Renal cortical epithelial cell (primary cell): ENCODE data around the gene ZMYND8. TPM values are rescaled to one million over a fixed set of nuclear protein-coding genes. Genes with fewer than 3 reads are reported as not detected.
"Not testable (repeated sequence)": the region's sequence is repeated elsewhere in the genome, so short reads cannot be mapped to it uniquely, and the experiment has no call there.

Experiments
- DNase-seq: peaks from one replicate; pipeline ENCODE4 v3.0.0-alpha.2; 2011; ENCODE audit warnings: low read depth
- total RNA-seq: library from RNA; depleted of rRNA; stranded (reverse); fragments of >200 nt; gene quantifications from 2 replicates; pipeline ENCODE4 v1.2.3, GENCODE V29; 2014

ZMYND8 gene
- total RNA-seq, 1 donor from 2014 or later, result 21.9 TPM

DNA sequence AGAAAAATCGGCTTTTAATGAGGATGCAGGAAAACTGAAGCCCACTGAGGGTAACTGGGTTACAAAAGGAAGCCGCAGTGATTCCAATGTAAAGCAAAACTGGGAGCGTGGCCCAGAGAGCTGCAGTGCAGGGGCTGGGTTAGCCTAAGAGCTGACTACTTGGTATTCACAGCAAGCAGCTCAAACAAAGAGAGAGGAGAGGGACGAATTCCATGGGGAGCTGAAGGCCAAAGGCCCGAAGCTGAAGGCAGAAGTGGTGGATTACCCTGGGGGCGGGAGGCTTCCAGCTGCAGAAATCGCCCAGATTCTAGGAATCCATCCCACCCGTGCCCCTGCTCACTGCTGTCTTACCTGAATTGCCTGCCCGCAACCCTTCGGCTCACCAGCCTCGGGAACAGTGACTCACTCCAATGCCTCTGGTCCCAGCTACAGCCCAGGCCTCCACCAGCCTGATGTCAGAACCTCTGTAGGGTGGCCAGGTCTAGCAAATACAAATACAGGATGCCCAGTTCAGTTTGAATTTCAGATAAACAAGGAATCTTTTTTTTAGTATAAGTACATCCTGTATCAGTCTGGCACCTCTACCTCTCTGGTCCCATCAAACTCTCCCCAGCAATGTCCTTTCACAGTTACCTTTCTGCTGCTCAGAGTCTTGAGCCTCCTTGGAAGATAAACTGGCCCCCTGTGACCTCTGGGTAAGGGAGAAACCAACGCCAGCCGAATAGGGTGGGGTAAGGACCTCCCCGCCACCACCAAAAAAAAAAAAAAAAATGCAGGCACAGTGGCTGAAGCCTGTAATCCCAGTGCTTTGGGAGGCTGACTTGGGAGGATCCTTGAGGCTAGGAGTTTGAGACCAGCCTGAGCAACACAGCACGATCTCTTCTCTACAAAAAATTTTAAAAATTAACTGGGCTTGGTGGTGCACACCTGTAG is 14.6 kb upstream of the ZMYND8 start:
- DNase-seq, result no peak

DNA sequence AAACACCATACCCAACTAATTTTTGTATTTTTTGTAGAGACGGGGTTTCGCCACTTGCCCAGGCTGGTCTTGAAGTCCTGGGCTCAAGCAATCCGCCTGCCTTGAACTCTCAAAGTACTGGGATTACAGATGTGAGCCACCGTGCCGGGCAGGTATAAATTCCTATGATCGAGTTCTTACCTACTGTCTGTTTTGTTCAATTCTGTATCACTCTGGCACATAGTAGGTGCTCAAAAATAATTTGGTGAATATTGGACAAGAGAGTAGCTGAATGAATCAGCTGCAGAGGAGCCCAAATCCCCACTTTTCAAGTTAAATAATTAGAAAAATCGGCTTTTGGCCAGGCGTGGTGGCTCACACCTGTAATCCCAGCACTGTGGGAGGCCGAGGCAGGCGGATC is 13.7 kb upstream of the ZMYND8 start:
- DNase-seq, result no peak

DNA sequence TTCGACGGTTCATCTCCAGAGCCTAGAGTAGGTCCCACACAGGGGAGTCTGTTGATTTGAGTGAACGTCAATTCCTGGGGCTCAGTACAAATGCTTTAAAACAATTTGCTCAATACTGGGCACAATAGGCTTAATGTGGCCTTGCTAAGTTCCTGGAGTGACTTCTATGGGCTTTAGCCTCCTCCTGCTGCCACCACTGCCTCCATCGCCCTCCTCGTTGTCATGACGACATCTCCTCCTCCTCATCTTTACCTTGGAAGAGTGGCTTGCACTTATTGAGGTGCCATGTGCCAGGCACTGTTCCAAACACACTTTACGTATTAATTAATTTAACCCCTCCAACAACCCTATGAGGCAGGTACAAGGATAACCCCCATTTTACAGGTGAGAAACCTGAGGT is 11.8 kb upstream of the ZMYND8 start:
- no peak for DNase-seq

DNA sequence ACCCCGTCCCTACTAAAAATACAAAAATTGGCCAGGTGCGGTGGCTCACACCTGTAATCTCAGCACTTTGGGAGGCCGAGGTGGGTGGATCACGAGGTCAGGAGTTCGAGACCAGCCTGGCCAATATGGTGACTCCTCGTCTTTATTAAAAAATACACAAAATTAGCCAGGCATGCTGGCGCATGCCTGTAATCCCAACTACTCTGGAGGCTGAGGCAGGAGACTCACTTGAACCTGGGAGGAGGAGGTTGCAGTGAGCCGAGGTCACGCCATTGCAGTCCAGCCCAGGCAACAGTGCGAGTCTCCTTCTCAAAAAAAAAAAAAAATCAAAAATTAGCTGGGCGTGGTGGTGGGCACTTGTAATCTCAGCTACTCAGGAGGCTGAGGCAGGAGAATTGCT is 9.8 kb upstream of the ZMYND8 start:
- not testable (repeated sequence) for DNase-seq

DNA sequence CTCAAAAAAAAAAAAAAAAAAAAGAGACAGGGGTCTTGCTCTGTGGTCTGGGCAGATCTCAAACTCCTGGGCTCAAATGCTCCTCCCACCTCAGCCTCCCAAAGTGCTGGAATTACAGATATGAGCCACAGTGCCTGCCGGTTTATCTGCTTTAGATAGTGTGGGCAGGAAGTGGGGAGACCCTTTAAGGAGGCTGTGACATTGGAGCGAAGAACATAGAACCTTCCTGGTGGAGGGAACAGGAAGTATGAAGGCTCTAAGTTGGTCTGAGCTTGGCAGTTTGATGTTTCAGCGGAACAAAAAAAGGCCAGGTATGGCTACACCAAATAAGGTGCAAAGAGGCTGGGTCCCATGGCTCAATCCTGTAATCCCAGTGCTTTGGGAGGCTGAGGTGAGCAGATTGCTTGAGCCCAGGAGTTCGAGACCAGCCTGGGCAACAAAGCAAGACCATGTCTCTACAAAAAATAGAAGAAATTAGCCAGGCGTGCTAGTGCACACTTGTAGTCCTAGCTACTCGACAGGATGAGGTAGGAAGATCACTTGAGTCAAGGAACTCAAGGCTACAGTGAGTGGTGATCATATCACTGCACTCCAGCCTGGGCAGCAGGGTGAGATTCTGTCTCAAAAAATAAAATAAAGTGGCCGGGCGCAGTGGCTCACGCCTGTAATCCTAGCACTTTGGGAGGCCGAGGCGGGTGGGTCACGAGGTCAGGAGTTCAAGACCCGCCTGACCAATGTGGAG is 8.7 kb upstream of the ZMYND8 start:
- no peak for DNase-seq

DNA sequence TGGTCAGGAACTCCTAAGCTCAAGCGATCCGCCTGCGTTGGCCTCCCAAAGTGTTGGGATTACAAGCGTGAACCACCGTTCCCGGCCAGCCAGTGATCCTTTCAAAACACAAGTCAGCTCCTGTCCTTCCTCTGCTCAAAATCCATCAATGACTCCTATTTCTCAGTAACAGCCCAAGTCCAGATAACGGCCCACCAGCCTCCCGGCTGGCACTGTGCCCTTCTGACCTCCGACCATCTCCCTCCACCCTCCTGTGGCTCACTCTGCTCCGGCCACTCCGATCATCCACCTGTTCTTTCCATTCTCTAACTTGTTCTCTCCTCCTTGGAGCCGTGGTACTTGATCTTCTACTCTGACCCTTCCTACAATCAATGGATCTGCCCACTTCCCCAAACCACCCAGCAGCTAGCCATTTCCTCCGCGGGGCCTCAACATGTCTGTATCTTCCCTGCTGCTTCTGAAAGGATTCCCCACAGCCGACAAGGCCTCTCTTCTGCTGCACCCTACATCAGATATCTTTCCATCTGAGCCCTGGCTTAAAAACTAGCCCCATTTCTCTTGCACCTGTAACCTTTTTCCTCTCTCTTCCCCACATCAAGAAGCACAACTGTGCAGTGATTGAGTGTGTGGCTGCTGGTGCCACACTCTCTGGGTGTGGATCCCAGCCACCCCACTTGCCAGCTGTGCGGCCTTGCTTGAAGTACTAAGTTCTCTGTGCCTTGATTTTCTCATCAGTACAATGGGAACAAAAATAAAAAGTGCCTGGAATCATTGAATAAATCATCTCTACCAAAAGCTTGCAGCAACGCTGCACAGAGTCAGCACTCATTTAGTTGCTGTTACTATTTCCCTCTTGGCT is 6.1 kb upstream of the ZMYND8 start:
- DNase-seq, result no peak

DNA sequence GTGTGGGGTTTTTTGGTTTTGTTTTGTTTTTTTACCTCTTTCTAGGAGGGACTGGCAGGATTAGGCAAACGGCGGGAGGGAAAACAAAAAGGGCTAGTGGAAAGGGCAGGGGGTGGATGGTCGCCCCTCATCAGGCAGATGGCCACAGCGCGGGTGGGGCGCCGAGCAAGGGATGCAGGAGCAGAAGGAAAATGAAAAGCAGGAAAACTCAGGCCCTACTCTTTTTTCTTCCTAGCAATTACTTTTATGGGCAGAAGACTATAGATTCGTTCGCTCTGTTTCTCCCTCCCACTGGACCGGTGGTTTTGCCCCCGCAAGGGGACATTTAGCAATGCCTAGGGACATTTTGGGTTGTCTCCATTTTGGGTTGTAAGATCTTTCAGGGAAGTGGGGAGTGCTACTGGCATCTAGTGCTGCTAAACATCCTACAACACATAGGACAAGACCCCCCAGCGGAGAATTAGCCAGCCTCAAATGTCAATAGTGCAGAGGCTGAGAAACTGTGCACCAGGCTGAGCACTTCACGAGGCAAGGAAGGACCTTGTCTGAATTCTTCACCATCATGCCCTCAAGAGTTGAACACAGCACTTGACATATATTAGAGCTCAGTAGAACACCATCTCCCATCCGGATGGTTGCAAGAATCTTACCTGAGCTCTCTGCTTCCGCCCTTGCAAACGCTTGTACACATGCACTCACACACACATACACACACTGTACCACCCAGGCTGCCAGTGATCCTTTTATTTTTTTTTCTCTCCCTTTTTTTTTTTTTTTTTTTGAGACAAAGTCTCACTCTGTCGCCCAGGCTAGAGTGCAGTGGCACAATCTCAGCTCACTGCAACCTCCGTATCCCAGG is 4.8 kb upstream of the ZMYND8 start:
- DNase-seq, result no peak

DNA sequence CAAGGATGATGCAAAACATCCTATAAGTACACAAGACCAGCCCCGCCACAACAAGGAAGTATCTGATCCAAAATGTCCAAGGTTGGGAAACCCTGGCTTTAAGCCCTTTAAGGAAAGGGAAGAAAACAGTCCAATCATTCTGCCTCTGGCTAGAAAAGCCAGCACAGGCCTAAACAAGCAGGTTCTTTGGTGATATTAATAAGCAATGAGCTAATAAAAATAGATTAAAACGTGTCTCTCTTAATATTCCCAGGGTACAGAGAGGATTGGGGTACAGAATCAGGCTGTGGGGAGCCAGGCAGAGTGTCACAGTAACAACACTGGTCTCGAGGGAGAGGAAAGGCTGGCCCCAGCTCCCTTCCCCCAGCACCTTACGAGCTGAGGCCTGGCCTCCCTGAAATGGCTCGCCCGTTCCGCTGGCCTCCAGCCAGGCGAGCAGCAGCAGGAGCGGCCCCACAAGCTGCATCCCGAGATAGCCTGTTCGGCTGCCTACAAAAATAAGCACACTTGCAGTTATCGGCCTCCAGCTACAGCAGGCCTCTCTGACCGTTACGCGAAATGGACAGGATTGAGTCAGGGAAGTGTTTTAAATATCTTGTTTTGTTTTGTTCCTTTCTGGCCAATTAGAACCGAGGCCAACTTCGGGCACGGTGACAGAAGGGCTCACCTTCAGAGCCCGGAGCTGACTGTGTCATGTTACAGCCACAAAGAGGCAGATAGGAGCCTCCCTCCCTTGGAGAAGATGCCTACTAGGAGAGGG is 4.0 kb upstream of the ZMYND8 start:
- peak; percentile 93 for DNase-seq

DNA sequence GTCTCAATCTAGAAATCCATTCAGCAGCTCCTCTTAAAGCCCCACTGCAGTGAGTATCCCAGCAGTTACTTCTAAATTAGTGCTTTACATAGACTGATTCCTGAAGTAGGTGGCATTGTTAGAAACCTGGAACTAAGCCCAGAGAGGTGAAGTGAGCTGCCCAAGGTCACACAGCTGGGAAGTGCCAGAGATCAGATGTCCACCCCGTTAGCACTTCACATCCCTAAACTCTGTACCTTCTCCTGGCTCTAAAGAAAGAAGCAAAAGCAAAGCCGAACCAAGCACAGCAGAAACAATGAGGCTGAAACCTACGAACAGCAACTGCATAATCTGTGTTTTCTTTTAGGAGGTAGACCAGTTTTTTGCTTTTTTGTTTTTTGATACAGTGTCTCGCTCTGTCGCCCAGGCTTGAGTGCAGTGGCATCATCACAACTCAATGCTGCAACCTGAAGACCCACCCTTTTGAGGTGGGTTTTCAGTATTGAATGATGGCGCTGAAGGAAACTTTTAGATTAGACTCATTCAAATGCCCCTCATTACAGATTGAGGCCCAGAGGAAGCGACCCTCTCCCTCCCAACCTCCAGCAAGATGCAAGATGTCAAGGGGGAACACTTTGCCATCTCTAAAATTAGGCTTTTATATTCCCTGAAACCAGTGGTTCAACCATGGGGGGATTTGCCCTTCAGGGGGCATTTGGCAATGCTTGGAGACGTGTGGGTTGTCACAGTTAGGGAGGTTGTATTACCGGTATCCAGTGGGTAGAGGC is 3.2 kb upstream of the ZMYND8 start:
- no peak for DNase-seq

DNA sequence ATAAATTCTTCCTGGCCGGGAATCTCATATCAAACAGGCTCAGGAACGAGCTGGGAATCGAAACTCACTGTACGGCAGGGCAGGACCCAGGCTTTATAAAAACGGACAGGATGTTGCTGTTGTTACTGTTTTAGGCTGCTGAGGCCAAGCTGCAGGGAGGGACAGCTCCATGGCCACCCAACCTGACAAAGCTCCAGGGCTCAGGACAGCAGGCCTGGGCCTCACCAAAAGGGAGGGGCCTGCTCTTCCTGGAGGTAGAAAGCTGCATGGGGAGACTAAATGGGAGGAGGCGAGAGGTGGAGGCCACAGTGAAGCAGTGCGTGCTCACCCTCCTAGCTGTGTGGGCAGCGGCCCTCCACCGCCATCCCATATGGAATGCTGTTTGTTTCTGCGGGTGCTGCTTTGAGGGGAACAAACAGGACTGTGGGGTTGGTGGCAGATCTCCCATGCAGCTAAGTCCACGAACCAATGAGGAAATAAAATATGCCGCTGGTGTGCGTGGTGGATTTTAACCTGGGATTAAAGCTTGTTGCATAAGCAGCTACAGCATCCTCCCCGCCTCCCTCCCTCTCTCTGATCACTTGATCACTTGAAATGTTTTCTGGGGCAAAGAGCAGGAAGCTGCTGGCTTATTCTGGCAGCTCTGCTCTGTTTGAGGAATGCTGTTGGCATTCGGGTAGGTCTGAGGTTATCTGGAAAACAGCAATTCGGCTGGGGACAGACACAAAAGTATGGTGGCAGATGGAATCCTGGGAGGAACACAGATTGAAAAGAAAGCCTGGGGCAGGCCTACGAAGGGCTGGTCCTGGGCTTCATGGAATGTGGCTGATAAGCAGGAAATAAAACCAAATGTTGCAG is 2.4 kb upstream of the ZMYND8 start:
- peak; percentile 96 for DNase-seq

DNA sequence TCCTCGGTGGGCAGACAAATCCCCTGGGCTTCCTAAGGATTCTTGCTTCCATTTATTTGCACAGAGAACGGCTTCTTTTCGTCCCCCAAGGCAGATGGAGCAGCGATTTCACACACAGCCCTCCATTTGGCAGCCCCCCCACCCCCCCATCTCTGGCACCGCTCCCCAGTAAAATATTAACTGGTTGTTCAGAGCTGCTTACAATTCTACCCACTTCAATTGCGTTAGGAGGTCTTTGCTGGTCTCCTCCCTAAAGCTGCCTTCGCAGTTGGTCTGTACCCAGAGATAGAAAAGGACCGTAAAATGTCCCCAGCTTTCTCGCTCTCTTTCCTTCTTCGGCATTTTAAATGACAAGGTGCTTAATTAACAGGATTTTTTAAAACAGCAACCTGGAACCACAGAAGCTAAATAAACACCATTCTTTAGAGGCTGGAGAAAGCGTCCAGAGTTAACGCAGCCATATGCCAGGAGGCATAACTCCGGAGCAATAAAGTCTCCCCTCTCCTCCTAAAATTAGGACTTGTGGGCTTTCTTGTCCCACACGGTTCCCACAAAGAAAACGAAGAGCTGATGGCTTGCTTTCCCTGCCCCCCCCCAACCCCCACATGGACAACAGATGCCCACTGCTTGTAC is 1.7 kb upstream of the ZMYND8 start:
- no peak for DNase-seq

DNA sequence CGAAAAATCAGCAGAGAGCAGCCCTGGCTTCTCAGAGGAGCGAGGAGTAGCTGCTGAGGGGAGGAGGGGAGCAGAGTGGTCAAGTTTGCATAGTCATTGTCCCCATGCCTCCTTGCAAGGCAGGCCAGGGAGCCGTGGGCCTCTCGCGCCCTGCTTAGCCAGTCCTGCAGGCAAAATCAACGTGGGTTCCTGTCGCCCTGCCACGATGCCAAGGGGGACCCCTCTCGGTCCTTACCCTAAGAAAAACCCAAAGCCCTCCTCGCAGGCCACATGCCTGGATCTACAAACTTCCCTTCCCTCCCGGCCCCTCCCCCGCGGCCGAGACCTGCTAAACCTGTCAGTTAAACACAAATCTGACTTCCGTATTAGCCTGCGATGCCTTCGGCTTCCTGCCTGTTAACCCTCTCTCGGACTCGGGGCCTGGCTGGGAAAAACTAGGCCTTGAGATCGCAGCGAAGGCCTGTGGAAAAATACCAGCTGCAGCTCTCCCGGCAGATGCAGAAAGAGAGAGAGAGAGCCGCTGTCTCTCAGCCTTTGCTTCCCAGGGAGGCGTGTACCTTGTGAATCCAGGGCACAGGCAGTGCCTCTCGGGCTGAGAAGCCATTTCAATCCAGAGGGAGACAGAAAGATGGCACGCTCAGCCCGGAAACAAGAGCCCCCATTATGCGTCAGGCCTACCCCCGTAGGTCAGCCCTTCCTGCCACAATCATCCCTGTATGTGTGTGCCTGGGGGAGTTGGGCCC is 968 bp upstream of the ZMYND8 start:
- peak; percentile 86 for DNase-seq

DNA sequence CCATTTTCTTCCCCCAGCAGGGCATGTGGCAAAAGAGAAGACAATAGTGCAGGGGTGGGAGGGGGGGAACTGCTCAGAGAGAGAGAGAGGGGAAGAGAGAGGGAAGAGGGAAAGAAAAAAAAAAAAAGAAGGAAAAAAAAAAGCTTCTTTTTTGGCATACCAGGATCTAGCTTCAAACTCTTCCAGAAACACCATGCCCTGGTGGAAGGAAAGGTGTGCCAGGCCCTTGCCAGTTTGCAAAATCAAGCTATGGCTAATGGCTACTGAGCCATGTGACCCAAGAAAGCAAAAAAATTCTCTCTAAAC is 326 bp downstream of the ZMYND8 start:
- no peak for DNase-seq

DNA sequence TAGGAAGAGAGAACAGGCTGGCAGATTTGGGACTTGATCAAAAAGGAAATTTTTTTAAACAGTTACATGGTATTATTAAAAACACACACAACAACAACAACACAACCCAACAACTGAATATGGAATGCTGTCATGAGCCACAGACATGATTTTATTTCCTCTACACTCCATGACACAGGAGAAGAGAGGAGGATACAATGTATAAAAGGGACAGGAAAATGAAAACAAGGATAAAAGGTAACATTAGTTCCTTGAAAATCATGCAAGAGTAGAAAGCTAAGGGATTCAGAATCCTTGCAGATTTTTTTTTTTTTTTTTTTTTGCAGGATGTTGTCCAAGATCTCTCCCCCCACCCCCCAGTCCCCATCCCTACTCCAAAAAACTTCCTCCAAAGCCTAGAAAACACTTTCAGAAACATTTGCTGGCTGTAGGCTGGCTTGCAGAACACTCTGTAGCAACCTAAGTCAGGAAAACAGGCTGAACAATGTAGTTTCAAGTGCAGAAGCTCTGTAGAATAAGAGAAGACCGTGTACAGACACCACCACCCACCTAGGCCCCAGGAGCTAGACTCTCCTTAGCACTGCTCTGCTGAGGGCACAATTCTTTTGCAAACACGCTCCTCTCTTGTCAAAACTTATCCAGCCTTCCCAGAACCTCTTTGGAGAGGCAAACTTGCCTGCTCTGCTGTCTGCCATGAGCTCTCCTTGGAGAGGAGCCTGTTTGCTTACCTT is 845 bp downstream of the ZMYND8 start:
- DNase-seq, result no peak

DNA sequence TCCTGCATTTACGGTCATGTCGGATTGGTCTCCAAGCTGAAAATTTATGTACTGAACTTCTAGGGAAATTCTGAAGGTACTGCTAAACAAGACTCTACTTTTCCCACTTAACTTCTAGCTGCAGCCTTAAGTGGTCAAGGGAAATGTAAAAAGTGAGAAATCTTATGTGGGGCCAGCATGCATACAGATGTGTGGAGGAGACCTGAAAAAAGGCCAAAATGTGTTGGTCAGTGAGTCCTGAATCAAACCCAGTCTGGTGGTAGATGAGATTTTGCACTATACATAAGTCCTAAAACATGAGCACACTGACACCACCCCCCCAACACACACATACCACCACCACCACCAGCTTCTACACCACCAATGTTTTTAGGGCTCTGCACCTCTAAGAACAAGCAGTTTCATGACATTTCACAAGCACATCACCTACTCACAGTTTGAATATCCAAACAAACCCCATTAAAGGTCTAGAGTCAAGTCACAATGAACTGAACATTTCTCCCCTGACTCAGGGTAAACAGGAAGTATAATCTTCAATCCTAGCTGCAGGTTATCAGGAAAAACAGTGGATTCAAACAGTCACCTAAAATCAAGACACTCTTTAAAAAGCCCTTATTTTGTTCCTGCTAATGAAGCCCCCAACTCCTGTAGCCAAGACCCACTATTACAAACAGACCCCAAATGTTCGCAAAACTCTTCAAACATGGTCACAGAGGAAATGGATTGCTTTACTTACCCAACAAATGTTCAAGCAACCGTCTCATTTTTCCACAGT is 1.6 kb downstream of the ZMYND8 start:
- DNase-seq, result peak; percentile 74

DNA sequence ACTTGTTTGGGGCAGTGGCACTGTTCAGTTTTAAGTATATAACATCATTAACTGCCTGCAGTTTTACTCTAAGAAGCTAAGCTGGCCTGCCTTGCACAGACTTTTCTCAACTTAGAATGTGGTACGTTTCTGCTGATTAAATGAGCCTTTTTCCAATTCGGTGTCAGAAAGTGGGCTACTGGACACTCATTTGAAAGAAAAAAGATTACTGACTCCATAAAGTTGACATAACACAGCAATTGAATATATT is 2.1 kb downstream of the ZMYND8 start:
- DNase-seq, result no peak
